Measurements from ENCODE around the gene INPP5A. TPM values are rescaled to one million over a fixed set of nuclear protein-coding genes. Genes with fewer than 3 reads are reported as not detected.

The INPP5A gene
- total RNA-seq, 2 donors from 2014 or later: 9.2 to 14.5 TPM

- no peak overlapping the region for H3K4me3 ChIP-seq
- ATAC-seq: no peak
- H3K4me1 ChIP-seq: no peaks in the 10 kb centered on the region
- no peaks in the 10 kb centered on the region for H3K36me3 ChIP-seq (replicated peaks in 1 of 2; ENCODE audit: insufficient read depth in 1 of 2, low read depth in 2 of 2)
- 40 to 48% methylated on average over 7 to 10 of the region's 11 CpGs for WGBS, 2 donors
- H3K27ac ChIP-seq: no peak overlapping the region
- TF ChIP-seq POLR2A (IDR thresholded peaks at IDR 0.05) (no peak), CTCF (IDR thresholded peaks at IDR 0.05) (no peak)
- peaks cover 0 to 2% of the 10 kb centered on the region in 2 donors for H3K27me3 ChIP-seq
- intact Hi-C loops (cut with DNase I): no loop called here
- no peaks in the 10 kb centered on the region for H3K9me3 ChIP-seq
- DNase-seq: no peak
Measured at GRCh38 chr10:132812520-132812919, 274.9 kb downstream of the INPP5A start.

GRCh38 chr10:132813001-132813401 lies 275.4 kb downstream of the INPP5A start:
- peaks cover 0 to 6% of the 10 kb centered on the region in 2 donors for H3K27me3 ChIP-seq
- no peaks in the 10 kb centered on the region for H3K4me1 ChIP-seq
- intact Hi-C loops (cut with DNase I): no loop called here
- H3K36me3 ChIP-seq (replicated peaks in 1 of 2; ENCODE audit: insufficient read depth in 1 of 2, low read depth in 2 of 2): no peaks in the 10 kb centered on the region
- no peak for DNase-seq
- H3K9me3 ChIP-seq: no peaks in the 10 kb centered on the region
- no peak for TF ChIP-seq CTCF (IDR thresholded peaks at IDR 0.05)
- no peak for TF ChIP-seq POLR2A (IDR thresholded peaks at IDR 0.05)
- no peak overlapping the region for H3K4me3 ChIP-seq
- H3K27ac ChIP-seq: no peak overlapping the region
- 79 to 80% methylated on average over 10 of the region's 10 CpGs for WGBS, 2 donors
- no peak for ATAC-seq

GRCh38 chr10:132813560-132814468 lies 276.2 kb downstream of the INPP5A start:
- peaks cover 0 to 6% of the 10 kb centered on the region in 2 donors for H3K27me3 ChIP-seq
- WGBS, 2 donors: 58 to 66% methylated on average over 11 to 21 of the region's 28 CpGs
- DNase-seq: no peak
- H3K4me3 ChIP-seq: no peak overlapping the region
- intact Hi-C loops (cut with DNase I): no loop called here
- no peaks in the 10 kb centered on the region for H3K9me3 ChIP-seq
- no peaks in the 10 kb centered on the region for H3K4me1 ChIP-seq
- no peaks in the 10 kb centered on the region for H3K36me3 ChIP-seq (replicated peaks in 1 of 2; ENCODE audit: insufficient read depth in 1 of 2, low read depth in 2 of 2)
- ATAC-seq: no peak
- H3K27ac ChIP-seq: no peak overlapping the region
- TF ChIP-seq POLR2A (IDR thresholded peaks at IDR 0.05) (no peak), CTCF (IDR thresholded peaks at IDR 0.05) (no peak)

- H3K27me3 ChIP-seq: peaks cover 0 to 6% of the 10 kb centered on the region in 2 donors
- WGBS, 2 donors: 50 to 61% methylated on average over 13 to 15 of the region's 16 CpGs
Measured at GRCh38 chr10:132814469-132814856, 276.9 kb downstream of the INPP5A start.

More at GRCh38 chr10:132814469-132814856, 276.9 kb downstream of the INPP5A start:
- ATAC-seq (no peak), DNase-seq (no peak)
- H3K9me3 ChIP-seq: peaks cover 0 to 4% (median 0%) of the 10 kb centered on the region in 3 donors
- no peaks in the 10 kb centered on the region for H3K36me3 ChIP-seq (replicated peaks in 1 of 2; ENCODE audit: insufficient read depth in 1 of 2, low read depth in 2 of 2)
- intact Hi-C loops (cut with DNase I): no loop called here
- no peak for TF ChIP-seq CTCF (IDR thresholded peaks at IDR 0.05)
- TF ChIP-seq POLR2A (IDR thresholded peaks at IDR 0.05): no peak
- H3K4me1 ChIP-seq: no peaks in the 10 kb centered on the region
- H3K4me3 ChIP-seq: no peak overlapping the region
- no peak overlapping the region for H3K27ac ChIP-seq
